NCI-H2171 (cell line): ENCODE data around the gene LRRC52.
A peak's percentile ranks its signal among the peaks of the same experiment; 100 is the strongest.

Experiments
- DNase-seq: peaks from one replicate; lab custom pipeline; 2025; lab: John Stamatoyannopoulos, UW

The LRRC52 gene

DNA sequence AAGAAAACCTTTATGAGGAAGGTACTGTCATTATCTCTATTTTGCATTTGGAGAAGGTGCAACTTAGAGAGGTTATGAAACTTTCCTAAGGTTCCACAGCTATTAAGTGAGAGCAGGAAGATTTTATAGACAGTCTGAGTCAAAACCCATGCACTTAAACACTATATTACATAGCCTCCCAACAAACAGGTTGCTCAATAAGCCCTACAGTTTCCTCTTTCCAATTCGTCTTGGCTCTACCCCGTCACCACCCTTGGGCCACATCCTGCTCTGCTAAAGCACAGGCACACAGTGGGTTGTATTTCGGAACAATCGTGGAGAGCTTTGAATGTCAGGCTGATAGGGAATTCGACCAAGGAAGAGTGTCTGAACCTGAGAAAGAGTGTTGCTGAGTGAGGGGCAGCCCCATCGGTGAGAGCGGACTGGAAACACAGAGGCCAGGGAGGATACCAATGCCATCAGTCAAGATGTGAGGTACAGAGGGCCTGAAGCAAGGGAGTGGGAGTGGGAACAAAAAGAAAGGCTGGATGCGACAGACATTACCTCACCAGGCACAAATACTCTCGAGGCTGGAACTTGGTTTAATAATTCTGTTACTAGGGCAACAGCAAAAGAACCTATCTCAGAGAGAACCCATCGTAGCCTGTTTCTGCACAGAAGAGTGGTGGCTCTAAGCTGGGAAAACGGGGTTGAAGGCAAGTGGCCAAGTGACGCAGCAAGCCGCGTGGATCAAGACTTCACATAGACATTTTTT is 6.3 kb upstream of the LRRC52 start:
- no peak for DNase-seq

DNA sequence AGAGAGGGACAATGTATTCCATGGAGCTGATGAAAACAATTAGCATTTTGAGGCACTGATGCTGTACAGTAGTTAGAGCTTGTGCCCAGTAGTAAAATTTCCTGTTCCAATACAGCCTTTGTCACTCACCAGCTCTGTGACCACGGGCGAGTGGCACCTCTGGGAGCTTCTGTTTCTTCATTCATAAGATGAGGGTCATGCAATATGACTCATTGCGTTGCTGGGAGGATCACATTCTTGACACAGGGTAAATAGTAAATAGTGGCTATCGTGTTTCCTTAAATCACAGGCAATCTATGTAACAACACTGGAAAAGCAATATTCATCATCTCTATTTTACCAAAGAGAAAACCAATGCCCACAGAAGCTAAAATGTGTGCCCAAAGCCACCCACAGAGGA is 4.5 kb upstream of the LRRC52 start:
- no peak for DNase-seq

DNA sequence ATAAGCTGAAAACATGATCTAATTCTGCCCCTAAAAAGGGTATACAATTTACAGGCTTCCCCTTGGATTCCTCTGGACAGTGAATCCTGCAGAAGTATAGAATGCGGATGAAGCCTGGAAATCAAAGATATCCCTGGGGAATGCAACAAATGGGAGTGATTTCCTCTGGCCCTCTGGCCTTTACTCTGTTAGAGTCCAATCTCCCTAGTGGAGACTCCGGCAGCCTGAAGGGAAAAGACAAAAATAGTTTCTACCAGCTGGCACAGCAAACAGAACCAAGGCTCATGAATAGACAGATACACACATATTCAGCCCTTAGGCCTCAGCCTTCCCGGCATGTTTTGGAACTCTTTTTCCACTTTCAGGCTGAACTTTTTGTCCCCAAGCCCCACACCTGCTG is 3.9 kb upstream of the LRRC52 start:
- no peak for DNase-seq

DNA sequence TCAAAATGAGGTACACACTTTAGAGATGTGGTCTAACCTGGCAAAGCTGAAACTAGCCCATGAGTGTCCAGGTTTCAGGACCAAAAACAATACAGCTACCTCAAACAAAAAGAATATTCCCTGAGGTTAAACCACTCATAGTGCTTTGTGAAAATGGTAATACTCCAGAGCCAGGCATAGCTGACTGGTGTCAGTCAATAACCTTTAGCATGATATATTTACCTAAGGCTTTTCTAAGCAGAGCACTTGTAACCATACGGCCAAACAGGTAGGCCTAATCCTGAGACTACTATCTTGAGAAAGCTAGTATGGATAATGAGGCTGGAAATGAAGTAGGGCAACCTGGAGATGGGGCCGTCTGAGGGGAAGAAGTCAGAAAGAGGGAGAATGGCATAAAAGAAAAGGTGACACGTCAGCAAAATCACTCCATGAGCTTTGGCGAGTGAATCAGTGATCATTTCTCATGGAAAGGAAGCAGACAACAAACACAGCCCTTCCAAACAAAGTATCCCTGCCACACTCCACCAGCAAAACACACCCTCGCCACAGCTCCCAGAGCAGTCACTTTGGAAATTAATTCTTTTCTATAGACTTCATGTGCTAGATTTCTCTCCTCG is 1.7 kb upstream of the LRRC52 start:
- no peak for DNase-seq

DNA sequence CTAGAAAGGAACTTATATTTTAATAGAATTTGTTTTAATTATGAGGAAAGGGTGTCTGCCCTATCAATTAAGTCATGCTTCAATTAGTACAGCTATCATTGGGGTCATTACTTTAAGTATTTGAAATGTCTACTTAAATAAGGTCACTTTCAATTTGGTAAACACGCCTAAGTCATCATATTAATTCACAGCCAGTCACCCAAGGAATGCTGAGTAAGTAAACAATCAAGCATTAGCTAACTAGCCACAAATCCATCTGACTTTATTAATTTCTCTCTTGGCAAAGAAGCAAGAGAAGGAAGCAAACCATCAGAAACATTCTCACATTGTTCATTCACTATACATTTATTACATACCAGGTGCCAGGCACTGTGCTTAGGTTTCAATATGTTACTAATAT is 1.2 kb upstream of the LRRC52 start:
- no peak for DNase-seq

DNA sequence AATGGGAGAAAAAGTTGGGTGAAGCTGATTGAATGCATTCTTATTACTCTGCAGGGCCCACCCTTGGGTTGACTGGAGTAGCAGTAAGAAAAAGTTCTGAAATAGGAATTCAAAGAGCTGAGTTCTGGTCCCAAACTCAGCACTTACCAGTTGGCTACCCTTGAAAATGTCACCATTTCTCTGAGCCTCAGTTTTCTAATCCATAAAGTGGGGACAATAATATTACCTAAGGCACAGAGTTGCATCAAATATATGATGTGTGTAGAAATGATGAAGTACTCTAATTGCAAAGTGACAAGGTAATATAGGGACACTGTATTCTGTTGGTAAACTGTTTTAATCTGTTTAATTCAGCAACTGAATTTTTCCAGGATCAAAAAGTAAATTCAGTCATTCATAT is 1.2 kb downstream of the LRRC52 start:
- DNase-seq: no peak

DNA sequence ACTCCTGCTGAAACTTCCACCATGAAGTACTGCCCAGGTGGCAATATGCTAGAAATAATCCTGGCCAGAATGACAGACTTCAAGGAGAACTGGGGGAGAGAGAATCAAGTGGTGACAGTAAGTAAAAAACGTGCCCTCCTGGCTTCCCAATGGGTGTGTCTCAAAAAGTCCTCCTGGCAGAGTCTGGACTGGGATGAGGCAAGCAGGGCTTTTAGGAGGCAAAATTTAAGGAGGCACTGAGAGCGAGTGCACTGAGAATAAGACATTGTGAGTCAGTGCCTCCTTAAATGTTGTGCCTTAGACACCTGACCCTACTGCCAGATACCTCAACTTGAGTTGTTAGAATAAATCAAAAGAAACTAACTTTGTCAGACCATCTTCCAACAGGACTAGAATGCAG is 2.2 kb downstream of the LRRC52 start:
- DNase-seq: no peak

DNA sequence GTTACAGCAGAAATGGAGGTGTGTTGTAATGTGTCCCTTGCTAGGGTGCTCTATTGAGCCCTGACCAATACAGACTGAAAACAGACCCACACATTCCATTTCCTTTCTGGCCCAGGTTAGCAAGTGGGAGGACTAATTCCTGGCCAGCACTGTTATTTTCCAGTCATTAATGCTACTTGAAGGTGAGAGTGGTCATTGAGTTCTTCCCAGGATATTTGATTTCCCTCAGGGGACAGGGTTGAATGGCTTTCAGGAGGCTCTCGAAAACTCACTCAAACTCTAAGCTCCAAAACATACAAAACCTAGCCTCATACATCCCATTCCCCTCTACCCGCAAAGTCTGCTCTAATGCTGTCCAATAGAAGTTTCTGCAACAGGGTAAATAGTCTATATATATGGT is 6.2 kb downstream of the LRRC52 start:
- no peak for DNase-seq

DNA sequence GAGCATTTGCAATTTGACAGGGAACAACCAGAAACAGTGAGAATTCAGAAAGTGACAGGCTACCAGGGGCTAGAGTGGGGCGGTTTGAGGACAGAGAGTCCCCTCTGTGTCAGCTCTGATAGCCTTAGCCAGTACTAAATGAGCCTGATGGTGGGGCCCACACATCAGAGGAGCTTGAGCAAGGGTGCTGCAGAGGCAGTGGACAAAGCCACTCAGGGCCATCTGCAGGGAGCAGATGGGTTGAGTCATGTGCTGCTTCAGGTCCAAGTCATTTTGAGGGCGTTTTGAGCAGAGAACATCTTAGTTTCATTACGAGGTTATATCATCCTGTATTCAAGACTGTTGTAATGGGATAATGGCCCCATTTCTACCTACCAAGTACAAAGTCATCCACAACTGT is 7.7 kb downstream of the LRRC52 start:
- no peak for DNase-seq

DNA sequence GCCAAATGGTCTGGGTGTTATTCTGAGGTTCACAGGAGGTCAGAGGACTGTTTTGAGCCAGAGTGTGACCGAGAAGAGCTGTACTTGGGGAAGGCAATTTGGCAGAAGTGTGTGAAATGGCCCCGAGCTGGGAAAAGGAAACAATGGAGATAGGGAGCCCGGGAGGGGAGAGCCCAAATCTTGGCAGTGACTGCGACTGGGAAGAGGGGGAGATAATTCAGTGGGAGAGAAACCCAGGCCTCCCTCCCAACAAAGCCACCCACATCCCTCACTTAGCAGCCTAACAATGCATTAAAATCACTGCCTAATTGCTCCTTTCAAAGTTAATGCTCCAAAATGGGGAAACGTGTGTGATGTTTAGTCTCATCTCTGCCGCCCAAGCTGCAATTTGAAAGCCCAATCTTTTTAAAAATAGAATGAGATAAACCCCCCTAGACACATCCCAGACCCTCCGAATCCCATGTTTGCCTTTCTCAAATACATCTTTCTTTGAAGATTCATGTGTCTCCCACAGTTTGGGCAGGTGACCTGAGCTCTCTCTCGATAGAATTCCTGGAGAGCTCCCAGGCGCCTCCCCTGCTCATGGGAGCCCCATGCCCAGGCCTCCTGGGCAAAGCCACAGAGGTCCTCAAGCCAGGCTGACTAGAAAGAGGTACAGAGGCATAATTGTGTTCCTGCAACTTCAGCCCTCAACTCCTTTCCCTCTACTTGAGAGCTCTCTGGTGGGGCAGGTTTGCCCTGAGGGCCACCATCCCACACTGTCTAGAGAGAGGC is 17.3 kb downstream of the LRRC52 start:
- no peak for DNase-seq

DNA sequence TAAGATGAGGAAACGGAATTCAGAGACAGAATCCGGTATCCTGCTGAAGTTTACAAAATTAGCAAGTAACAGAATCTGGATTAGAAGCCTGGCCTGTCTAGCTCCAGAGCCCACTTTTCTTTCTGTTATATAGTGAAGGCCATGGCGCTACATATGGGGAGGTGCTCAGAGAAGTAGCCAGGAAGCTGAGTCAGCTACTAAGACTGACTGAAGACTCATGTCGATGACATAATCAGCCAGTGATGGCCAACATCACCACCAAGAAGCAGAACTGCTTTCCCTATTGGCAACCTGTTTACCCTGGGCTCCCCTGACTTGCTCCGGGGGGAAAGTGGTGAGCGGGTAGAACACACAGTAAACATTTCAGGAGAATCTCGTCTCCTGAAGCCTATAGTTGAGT is 18.8 kb downstream of the LRRC52 start:
- no peak for DNase-seq

DNA sequence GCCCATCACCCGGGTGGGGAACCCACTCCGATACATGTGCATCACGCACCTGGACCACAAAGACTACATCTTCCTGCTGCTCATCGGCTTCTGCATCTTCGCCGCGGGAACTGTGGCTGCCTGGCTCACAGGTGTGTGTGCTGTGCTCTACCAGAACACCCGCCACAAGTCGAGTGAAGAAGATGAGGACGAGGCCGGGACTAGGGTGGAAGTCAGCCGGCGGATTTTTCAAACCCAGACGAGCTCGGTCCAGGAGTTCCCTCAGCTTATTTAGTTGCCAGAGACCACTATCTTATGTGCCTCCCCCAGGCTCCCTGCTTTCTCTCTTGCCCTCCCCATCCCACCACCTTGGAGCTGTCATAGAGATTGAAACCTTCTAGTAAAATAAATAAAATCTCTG is 19.8 kb downstream of the LRRC52 start:
- DNase-seq: no peak

DNA sequence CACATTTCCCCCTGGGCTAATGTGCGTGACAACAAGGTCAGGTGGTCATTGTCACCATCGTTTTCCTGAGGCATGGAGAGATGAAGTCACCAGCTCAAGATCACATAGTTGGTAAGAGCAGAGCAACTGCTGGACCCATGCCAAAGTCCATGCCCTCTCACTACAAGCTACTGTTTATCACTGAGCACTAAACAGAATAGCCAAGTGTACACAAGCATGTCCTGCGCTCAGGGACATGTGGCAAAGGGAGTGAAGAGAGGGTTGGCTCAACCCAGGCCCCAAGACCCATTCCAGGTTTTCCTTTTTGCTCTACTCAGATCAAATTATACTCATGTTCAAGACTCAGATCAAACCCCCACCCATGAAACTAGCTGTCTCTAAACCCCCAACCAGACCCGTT is 20.8 kb downstream of the LRRC52 start:
- no peak for DNase-seq

DNA sequence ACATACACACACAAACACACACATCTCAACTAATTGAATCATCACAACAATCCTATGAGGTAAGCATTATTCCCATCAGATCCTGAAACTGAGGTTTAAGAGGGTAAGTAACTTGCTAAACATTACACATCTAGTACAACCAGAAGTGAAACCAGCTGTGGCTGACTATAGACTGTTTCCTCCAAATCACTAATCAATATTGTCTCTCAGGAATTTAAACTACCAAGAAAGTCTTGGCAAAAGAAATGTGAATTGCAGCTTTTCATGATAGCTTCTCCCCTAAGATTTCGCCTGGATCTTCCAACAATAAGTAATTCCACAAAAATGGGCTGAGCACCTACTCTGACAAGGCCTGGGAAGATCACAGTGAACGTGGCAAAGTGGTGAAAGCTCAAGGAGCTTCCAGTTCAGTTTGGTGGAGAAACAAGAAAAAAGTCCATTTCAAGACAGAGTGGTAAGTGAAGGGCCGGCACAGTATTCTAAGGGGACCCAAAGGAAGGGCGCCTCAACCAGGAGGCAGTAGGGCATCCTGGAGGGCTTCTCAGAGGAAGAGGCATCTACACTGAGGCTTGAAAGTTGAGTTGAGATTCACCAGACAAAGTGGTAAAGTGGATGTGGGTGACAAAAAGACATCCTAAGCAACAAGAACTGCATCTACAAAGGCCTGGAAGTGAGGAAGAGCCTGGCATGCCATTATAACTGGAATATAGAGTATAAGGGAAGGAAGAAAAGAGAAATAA is 22.1 kb downstream of the LRRC52 start:
- no peak for DNase-seq

DNA sequence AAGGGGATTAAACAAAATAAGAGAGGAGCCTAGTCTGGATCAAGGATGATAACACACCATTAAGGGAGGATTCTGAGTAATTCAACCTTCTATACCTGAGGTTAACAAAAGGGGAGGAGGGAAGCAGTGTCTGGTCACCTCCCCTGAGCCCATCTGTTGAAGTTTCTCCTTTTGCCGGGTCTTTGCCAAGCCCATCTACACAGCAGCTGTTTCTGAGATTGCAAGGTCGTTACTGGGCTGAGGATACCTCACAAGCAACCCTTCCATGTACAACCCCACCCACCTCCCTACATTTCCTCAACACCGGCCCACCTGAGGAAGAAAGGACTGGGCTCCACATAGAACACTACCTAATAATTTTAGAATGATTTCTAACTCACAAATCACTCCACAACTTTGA is 26.3 kb downstream of the LRRC52 start:
- DNase-seq: peak; percentile 40

DNA sequence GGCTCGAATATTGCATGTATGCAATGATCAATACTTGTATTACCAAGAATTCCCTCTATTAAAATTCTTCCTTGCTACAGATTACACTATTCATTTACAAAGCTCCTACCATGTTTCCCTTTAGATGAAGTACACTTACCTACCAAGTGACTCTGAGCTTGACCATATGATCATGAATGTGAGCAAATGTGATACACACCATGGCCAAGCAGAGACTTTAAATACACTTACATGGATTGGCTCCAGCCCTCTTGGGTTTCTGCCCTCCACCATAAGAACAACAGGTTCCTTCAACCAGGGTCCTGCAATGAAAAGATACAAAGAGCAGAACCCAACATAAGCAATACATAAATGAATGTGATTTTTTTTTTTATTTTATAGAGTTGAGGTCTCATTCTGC is 30.0 kb downstream of the LRRC52 start:
- DNase-seq: no peak

DNA sequence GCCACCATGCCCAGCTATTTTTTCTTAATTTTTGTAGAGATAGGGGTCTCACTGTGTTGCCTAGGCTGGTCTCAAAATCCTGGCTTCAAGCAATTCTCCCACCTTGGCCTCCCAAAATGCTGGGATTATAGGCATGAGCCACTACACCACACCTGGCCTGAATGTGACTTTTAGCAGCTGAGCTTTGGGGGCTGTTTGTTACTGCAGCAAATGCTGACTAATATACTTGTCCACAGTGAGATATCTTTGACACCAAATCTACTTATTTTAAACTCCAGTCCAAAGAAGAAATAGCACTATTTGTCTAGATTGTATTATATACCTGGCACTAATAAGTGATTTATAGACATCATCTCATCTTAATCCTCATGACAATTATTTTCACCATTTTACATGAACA is 30.5 kb downstream of the LRRC52 start:
- DNase-seq: no peak

DNA sequence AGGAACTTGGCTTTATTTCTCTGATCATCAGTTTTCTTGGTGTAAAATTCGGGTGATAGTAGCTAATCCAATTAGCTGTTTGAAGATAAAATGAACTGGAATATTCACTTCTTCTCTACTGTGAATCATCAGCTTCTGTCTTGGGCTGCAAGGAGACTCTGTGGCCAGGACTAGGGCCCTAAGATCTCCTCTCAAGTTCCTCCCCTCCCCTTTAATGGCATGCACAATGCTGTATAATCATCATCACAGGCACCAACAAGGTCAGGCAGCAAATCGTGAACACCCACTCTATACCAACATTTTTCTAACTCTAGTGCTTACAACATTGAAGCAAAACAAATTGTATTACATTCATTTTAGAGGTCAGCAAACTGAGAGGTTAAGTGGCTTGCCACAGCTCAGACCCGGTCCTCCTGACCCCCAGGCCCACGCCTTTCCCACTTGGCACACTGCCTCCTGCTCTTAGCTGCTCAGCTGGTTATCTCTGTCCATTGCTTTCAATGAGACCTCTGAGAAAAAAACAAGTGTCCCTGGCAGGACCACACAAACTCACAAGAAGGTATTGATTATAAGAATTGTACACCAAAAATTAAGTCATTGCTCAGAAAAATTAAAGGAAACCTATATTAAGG is 31.8 kb downstream of the LRRC52 start:
- no peak for DNase-seq

DNA sequence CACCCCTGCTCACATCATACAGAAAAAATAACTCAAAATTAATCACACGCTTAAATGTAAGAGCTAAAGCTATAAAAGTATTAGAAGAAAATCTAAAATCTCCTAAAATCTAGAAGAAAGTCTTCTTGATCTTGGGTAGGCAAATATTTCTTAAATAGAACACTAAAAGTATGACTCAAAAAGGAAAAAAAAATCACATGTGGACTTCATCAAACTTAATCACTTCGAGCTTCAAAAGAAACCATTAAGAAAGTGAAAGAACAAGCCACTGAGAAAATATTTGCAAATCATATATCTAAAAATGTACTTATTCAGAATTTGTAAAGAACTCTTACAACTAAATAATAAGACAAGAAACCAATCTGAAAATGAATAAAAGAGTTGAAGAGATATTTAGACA is 32.7 kb downstream of the LRRC52 start:
- no peak for DNase-seq

DNA sequence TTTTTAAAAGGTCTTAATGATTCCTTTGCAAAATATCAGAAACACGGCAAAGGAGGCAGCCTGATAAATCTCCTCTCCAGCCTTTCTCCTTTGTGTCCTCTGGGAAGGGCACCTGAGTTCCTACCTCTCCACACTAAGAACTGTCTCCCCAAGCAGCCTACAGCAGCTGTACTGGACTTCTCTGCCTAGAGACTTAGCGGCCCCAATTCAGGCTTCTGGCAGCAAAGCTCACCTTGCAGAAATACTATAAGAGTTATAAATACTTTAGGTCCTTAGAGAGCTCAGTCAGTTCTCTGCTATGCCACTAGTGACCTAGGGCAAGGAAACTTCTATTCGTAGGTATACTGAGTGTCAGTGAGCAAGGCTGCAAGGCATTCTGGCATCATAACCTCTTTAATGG is 33.9 kb downstream of the LRRC52 start:
- DNase-seq: no peak

DNA sequence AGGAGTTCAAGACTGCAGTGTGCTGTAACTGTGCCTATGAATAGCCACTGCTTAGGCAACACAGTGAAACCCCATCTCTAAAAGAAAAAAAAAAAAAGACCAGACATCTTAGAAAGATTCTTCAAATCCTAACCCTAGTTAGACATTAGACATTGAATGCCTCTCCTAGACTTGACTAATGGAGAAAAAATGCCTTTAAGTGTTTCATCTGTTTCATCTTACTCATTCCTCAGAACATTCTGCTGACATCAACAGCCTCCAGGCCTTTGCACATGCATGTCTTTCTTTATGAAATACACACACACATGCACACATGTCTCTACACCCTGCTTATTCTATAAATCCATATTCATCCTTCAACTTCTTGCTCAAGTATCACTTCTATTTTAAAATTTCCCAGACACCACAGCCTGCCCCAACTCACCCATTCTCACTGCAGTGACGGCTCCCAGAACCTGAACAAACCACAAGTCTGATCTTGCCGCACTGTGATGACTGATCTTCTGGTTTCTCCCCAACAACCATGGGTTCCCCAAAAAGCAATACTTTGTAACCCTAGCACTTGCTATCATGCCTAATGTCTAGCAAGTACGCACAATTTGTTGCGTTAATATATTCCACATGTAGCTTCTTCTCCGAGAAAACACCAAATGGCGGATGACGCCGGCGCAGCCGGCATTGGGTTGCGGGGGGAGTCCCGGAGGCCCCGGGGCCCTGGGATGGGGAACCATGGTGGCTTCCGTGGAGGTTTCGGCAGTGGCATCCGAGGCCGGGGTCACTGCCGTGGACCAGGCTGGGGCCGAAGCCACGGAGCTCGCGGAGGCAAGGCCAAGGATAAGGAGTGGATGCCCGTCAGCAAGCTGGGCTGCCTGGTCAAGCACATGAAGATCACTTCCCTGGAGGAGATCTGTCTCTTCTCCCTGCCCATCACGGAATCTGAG is 37.4 kb downstream of the LRRC52 start:
- DNase-seq: no peak
